GM13977 (cell line): Measurements from ENCODE around the gene BNC2.

Source experiments
- DNase-seq: peaks from one replicate; pipeline ENCODE4 v3.0.0; 2012; ENCODE audit warnings: low spot score
- in situ Hi-C: fragments of 300-500 bp; cut with MboI; formaldehyde crosslinking; loops from one replicate; pipeline ENCODE4 v1.12.0; 2022; ENCODE audit warnings: low sequenced_read_pairs, low pct_unique_long_range_greater_than_20kb, mixed read lengths, inconsistent platforms; ENCODE audit not compliant: unreplicated experiment
- TF ChIP-seq, protein P1 (sequence below): IDR thresholded peaks from 2 replicates; pipeline ENCODE4 v1.5.1; 2012; ENCODE audit warnings: mild to moderate bottlenecking, control low read depth; ENCODE audit not compliant: insufficient read depth; ENCODE audit errors: extremely low read depth, missing control alignments

BNC2 gene

DNA sequence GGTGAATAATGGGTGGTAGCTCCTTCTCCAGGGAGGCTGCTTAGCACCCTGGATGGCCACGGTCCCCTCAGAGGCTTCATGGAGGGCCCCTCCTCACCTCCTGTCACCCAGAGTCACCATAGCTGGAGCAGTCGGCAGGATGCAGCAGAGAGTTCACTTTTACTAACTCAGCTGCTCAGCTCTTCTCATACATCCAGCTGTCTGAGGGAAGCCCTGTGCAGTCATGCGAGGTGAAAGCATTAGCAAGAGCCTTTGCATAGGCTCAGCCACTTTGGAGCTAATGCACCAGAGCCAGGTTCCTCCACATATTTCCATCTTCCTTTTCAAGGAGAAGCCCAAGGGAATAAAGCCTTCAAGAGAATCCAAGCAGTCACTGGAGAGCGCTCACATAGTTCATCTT, 499.2 kb downstream of the BNC2 start:
- TF ChIP-seq, protein P1, sequence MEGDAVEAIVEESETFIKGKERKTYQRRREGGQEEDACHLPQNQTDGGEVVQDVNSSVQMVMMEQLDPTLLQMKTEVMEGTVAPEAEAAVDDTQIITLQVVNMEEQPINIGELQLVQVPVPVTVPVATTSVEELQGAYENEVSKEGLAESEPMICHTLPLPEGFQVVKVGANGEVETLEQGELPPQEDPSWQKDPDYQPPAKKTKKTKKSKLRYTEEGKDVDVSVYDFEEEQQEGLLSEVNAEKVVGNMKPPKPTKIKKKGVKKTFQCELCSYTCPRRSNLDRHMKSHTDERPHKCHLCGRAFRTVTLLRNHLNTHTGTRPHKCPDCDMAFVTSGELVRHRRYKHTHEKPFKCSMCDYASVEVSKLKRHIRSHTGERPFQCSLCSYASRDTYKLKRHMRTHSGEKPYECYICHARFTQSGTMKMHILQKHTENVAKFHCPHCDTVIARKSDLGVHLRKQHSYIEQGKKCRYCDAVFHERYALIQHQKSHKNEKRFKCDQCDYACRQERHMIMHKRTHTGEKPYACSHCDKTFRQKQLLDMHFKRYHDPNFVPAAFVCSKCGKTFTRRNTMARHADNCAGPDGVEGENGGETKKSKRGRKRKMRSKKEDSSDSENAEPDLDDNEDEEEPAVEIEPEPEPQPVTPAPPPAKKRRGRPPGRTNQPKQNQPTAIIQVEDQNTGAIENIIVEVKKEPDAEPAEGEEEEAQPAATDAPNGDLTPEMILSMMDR = no peak
- in situ Hi-C loops = no loop called here
- no peak for DNase-seq

GRCh38 chr9:16370647-16371046, 499.8 kb downstream of the BNC2 start:
- no peak for DNase-seq
- TF ChIP-seq, protein P1 = no peak
- in situ Hi-C loops = no loop called here

DNA sequence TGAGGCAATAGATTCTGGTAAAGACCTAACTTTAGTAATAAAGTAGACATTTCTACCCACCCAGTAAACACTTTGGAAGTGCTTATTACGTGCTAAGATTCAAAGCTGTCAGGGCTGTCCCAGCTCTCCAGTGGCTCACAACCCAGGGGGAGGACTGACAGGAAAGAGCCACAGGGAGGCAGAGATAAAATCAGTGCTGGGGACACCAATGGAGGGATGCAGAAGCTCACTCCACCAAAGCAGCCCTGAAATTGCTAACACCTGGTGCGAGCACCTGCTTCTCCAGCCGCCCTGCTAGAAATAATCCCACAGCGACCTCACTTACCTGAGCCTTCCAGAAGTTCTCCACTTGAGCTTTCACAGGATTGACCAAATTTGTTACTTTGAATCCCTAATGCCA, 501.0 kb downstream of the BNC2 start:
- no peak for DNase-seq
- TF ChIP-seq, protein P1 = no peak
- in situ Hi-C loops = no loop called here

GRCh38 chr9:16368237-16369087, 502.0 kb downstream of the BNC2 start:
- DNase-seq = no peak
- TF ChIP-seq, protein P1 = no peak
- in situ Hi-C loops = no loop called here

DNA sequence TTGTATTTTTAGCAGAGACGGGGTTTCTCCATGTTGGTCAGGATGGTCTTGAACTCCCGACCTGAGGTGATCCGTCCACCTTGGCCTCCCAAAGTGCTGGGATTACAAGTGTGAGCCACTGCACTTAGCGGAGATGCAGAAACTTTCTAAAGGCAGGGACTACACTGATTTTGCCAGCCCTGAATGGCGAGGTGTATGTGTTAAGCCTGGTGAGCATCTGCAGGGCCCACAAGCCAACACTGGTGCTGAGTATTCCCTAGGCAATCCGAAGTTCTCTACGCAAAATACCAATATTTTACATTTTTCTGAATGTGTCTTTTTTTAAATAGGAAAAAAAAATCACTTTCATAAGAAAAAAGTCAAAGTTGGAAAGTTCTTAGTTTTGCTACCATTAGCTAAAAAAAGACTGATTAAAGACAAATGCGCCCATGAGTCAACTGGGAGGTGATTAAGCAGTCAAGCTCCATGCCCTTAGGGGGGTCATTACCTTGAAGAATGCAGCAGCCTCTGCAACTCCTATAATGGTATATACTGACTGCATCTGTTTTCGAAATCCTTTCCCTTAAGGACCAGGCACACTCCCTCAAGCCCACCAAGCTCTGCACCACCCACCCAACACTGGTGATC, 502.8 kb downstream of the BNC2 start:
- in situ Hi-C loops = no loop called here
- no peak for DNase-seq
- TF ChIP-seq, protein P1 = no peak

GRCh38 chr9:16364347-16364746, 506.1 kb downstream of the BNC2 start:
- TF ChIP-seq, protein P1 = no peak
- in situ Hi-C loops = no loop called here
- DNase-seq = no peak
